HepG2 (cell line): ENCODE measurements around the gene ZKSCAN8. TPM values are rescaled to one million over a fixed set of nuclear protein-coding genes. Genes with fewer than 3 reads are reported as not detected.

Experiments
- ATF7-NPFF ChIP-seq: sonication (generic); formaldehyde crosslinking; IDR thresholded peaks from 2 replicates; pipeline ENCODE4 v1.8.1; 2023; ENCODE audit warnings: mild to moderate bottlenecking, low read depth, missing genetic modification reagents, moderate library complexity
- EEA1 ChIP-seq: sonication (generic); formaldehyde crosslinking; IDR thresholded peaks from 2 replicates; pipeline ENCODE4 v1.5.1; 2020; ENCODE audit warnings: mild to moderate bottlenecking, missing genetic modification reagents, borderline replicate concordance
- ESRRA ChIP-seq: sonication (generic); formaldehyde crosslinking; IDR thresholded peaks from 2 replicates; pipeline ENCODE4 v1.5.1; 2020; ENCODE audit warnings: mild to moderate bottlenecking, low read depth, missing genetic modification reagents
- GZF1 ChIP-seq: sonication (generic); formaldehyde crosslinking; IDR thresholded peaks from 2 replicates; pipeline ENCODE4 v1.5.1; 2020; ENCODE audit warnings: mild to moderate bottlenecking, missing genetic modification reagents
- HNRNPK ChIP-seq: fragments of 200-400 bp; formaldehyde crosslinking; IDR thresholded peaks from 2 replicates; pipeline ENCODE4 v1.6.1; 2018; ENCODE audit warnings: low read length, low read depth, moderate library complexity, mild to moderate bottlenecking; ENCODE audit not compliant: poor library complexity, severe bottlenecking
- IRF2 ChIP-seq: IDR thresholded peaks from 2 replicates; pipeline ENCODE4 v1.6.1; 2018; ENCODE audit warnings: missing genetic modification reagents, missing compliant biosample characterization
- MIXL1 ChIP-seq: IDR thresholded peaks from 2 replicates; pipeline ENCODE4 v1.6.1; 2016
- NFKB2 ChIP-seq: sonication (generic); formaldehyde crosslinking; IDR thresholded peaks from 2 replicates; pipeline ENCODE4 v1.4.0; 2020; ENCODE audit warnings: missing genetic modification reagents, borderline replicate concordance
- NKX3-1 ChIP-seq: sonication (generic); formaldehyde crosslinking; IDR thresholded peaks from 2 replicates; pipeline ENCODE4 v1.5.0; 2020; ENCODE audit warnings: missing genetic modification reagents
- PLRG1 ChIP-seq: fragments of 450-650 bp; conservative IDR thresholded peaks from 2 replicates; pipeline ENCODE4 v1.6.1; 2016
- POLR2G ChIP-seq: fragments of 200-400 bp; formaldehyde crosslinking; IDR thresholded peaks from 2 replicates; pipeline ENCODE4 v1.6.1; 2018; ENCODE audit warnings: mild to moderate bottlenecking, low read depth, low read length, moderate library complexity
- RAD51 ChIP-seq: fragments of 450-650 bp; IDR thresholded peaks from 2 replicates; pipeline ENCODE4 v1.6.1; 2016; ENCODE audit warnings: borderline replicate concordance
- SNAPC2 ChIP-seq: sonication (generic); formaldehyde crosslinking; IDR thresholded peaks from 2 replicates; pipeline ENCODE4 v1.8.1; 2022; ENCODE audit warnings: mild to moderate bottlenecking, missing genetic modification reagents
- SRY ChIP-seq: sonication (generic); formaldehyde crosslinking; IDR thresholded peaks from 2 replicates; pipeline ENCODE4 v1.8.0; 2022; ENCODE audit warnings: mild to moderate bottlenecking, missing genetic modification reagents
- TGIF2 ChIP-seq: IDR thresholded peaks from 2 replicates; pipeline ENCODE4 v1.6.1; 2016; ENCODE audit warnings: control low read depth, missing compliant biosample characterization
- ZFP36L1 ChIP-seq: sonication (generic); formaldehyde crosslinking; IDR thresholded peaks from 2 replicates; pipeline ENCODE4 v1.8.0; 2022; ENCODE audit warnings: mild to moderate bottlenecking, missing genetic modification reagents, moderate library complexity
- ZNF12 ChIP-seq: sonication (generic); formaldehyde crosslinking; IDR thresholded peaks from 2 replicates; pipeline ENCODE4 v1.5.0; 2020; ENCODE audit warnings: missing genetic modification reagents
- ZNF17 ChIP-seq: sonication (generic); formaldehyde crosslinking; IDR thresholded peaks from 2 replicates; pipeline ENCODE4 v1.5.0; 2020; ENCODE audit warnings: mild to moderate bottlenecking, missing genetic modification reagents
- ZNF292 ChIP-seq: sonication (generic); formaldehyde crosslinking; IDR thresholded peaks from 2 replicates; pipeline ENCODE4 v1.8.1; 2022; ENCODE audit warnings: mild to moderate bottlenecking, low read depth, missing genetic modification reagents, borderline replicate concordance
- ZNF543 ChIP-seq: sonication (generic); formaldehyde crosslinking; IDR thresholded peaks from 2 replicates; pipeline ENCODE4 v1.4.0; 2020; ENCODE audit warnings: mild to moderate bottlenecking, missing genetic modification reagents
- ZNF552 ChIP-seq: sonication (generic); formaldehyde crosslinking; IDR thresholded peaks from 2 replicates; pipeline ENCODE4 v1.9.0; 2022; ENCODE audit warnings: missing genetic modification reagents, mild to moderate bottlenecking, borderline replicate concordance
- polyA plus RNA-seq, 8 experiments: library from polyadenylated mRNA; depleted of rRNA in 3 of 8; stranded (reverse) in 7 of 8; unstranded in 1 of 8; fragments of >200 nt; fragmentation: Illumina TruSeq in 4 of 8; extraction: Trizol in 4 of 8; gene quantifications; 2 replicates each; pipeline versions ENCODE4 v1.2.1 to v1.2.3, GENCODE V29; 2011 to 2016; ENCODE audit warnings: low read depth in 4 of 8, missing spikeins in 1 of 8, mixed read lengths in 1 of 8; ENCODE audit not compliant: insufficient read depth in 1 of 8
- total RNA-seq, 5 experiments: library from RNA; depleted of rRNA; stranded (reverse); fragments of >200 nt; fragmentation: Illumina TruSeq; extraction: Trizol; gene quantifications; 2 replicates each; pipeline ENCODE4 v1.2.3, GENCODE V29; 2016; ENCODE audit warnings: low read depth in 1 of 5
- TF ChIP-seq, protein P1 (sequence below): sonication (generic); formaldehyde crosslinking; IDR thresholded peaks from 2 replicates; pipeline ENCODE4 v1.9.0; 2021; ENCODE audit warnings: missing genetic modification reagents, borderline replicate concordance
- TF ChIP-seq, protein P2 (sequence below): sonication (generic); formaldehyde crosslinking; conservative IDR thresholded peaks from 2 replicates; pipeline ENCODE4 v1.8.1; 2023; ENCODE audit warnings: missing genetic modification reagents
- TF ChIP-seq, protein P3 (sequence below): sonication (generic); formaldehyde crosslinking; IDR thresholded peaks from 2 replicates; pipeline ENCODE4 v1.4.0; 2020; ENCODE audit warnings: mild to moderate bottlenecking, missing genetic modification reagents

Gene ZKSCAN8
- total and polyA plus RNA-seq, 2 of the 13 experiments (the other 11 are each of a cell fraction or from before 2014, with no cell fraction given): 12.4 to 20.9 TPM

DNA sequence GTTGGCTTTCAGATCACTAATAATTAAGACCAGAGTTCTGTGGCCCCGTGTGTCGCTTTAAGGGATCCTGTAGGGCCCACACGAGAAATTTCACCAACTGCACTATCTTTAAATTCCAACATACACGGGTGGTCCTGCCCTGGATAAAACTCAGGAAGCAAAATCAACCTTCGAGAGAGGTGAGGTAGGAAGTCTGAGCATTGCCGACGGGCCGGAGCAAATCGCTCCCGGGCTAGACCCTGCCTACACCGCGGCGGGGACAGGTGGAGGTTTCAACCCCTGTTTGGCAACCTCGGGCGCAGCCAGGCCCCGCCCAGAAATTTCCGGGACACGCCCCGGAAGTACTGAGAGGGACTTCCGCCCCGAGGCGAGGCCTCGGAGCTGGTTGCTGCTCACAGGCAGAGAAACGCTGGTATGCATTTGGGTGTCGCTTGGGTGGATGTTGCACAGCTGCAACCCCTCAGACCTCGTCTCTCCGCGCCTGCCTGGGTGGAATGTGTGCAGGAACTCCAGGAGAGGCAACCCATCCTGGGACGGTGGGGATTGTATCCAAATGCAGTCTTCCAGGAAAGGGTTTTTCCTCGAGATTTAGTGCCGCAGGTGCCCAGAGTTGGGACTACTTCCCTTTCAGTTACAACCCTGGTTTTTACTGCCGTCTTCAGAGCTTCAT, 19.9 kb downstream of the ZKSCAN8 start (continued):
- TF ChIP-seq EEA1 (CRISPR knock-in tag) (no peak; the same call in 1 of the 2 replicates), ZNF543 (CRISPR knock-in tag) (peak; percentile 63), NFKB2 (CRISPR knock-in tag) (peak; percentile 82; the same call in 1 of the 2 replicates), ZNF292 (CRISPR knock-in tag) (no peak), ZNF17 (no peak), SRY (no peak), ESRRA (CRISPR knock-in tag) (peak; percentile 47; the same call in 1 of the 2 replicates), ZFP36L1 (CRISPR knock-in tag) (no peak), HNRNPK (no peak), TGIF2 (CRISPR knock-in tag) (0 out of 2 replicates have a peak, but pooled peaks have one; percentile 18), RAD51 (no peak), SNAPC2 (CRISPR knock-in tag) (no peak), PLRG1 (no peak), GZF1 (CRISPR knock-in tag) (no peak), ZNF12 (CRISPR knock-in tag) (0 out of 2 replicates have a peak, but pooled peaks have one; percentile 14), ATF7-NPFF (CRISPR knock-in tag) (peak; percentile 60; the same call in 1 of the 2 replicates), MIXL1 (CRISPR knock-in tag) (peak; percentile 69; the same call in 1 of the 2 replicates), POLR2G (peak; percentile 99), ZNF552 (no peak), IRF2 (peak; percentile 79), NKX3-1 (CRISPR knock-in tag) (0 out of 2 replicates have a peak, but pooled peaks have one; percentile 27)
- TF ChIP-seq, protein P1, sequence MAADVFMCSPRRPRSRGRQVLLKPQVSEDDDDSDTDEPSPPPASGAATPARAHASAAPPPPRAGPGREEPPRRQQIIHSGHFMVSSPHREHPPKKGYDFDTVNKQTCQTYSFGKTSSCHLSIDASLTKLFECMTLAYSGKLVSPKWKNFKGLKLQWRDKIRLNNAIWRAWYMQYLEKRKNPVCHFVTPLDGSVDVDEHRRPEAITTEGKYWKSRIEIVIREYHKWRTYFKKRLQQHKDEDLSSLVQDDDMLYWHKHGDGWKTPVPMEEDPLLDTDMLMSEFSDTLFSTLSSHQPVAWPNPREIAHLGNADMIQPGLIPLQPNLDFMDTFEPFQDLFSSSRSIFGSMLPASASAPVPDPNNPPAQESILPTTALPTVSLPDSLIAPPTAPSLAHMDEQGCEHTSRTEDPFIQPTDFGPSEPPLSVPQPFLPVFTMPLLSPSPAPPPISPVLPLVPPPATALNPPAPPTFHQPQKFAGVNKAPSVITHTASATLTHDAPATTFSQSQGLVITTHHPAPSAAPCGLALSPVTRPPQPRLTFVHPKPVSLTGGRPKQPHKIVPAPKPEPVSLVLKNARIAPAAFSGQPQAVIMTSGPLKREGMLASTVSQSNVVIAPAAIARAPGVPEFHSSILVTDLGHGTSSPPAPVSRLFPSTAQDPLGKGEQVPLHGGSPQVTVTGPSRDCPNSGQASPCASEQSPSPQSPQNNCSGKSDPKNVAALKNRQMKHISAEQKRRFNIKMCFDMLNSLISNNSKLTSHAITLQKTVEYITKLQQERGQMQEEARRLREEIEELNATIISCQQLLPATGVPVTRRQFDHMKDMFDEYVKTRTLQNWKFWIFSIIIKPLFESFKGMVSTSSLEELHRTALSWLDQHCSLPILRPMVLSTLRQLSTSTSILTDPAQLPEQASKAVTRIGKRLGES (CRISPR knock-in tag): no peak
- TF ChIP-seq, protein P2, sequence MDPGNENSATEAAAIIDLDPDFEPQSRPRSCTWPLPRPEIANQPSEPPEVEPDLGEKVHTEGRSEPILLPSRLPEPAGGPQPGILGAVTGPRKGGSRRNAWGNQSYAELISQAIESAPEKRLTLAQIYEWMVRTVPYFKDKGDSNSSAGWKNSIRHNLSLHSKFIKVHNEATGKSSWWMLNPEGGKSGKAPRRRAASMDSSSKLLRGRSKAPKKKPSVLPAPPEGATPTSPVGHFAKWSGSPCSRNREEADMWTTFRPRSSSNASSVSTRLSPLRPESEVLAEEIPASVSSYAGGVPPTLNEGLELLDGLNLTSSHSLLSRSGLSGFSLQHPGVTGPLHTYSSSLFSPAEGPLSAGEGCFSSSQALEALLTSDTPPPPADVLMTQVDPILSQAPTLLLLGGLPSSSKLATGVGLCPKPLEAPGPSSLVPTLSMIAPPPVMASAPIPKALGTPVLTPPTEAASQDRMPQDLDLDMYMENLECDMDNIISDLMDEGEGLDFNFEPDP: no peak
- TF ChIP-seq, protein P3, sequence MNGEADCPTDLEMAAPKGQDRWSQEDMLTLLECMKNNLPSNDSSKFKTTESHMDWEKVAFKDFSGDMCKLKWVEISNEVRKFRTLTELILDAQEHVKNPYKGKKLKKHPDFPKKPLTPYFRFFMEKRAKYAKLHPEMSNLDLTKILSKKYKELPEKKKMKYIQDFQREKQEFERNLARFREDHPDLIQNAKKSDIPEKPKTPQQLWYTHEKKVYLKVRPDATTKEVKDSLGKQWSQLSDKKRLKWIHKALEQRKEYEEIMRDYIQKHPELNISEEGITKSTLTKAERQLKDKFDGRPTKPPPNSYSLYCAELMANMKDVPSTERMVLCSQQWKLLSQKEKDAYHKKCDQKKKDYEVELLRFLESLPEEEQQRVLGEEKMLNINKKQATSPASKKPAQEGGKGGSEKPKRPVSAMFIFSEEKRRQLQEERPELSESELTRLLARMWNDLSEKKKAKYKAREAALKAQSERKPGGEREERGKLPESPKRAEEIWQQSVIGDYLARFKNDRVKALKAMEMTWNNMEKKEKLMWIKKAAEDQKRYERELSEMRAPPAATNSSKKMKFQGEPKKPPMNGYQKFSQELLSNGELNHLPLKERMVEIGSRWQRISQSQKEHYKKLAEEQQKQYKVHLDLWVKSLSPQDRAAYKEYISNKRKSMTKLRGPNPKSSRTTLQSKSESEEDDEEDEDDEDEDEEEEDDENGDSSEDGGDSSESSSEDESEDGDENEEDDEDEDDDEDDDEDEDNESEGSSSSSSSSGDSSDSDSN (CRISPR knock-in tag): no peak
